ENCODE results near the gene HELLS.
"Not testable (repeated sequence)": the region's sequence is repeated elsewhere in the genome, so short reads cannot be mapped to it uniquely, and the experiment has no call there.

Gene HELLS

GRCh38 chr10:94545391-94546048 lies at the start of gene HELLS:
Gene HELLS, plus strand, starts transcription at chr10:94545788. Its CDS starts 134 bp downstream, at chr10:94545922.
- DNase-seq (ENCODE audit: low read depth in 2 of 2), result peak; percentile 71 to 76

- DNase-seq (ENCODE audit: low read depth in 2 of 2), result no peak
Measured at GRCh38 chr10:94496010-94496409, 49.6 kb upstream of the HELLS start.

- no peak for DNase-seq (ENCODE audit: low read depth in 2 of 2)
Measured at GRCh38 chr10:94496646-94497045, 48.9 kb upstream of the HELLS start.

- DNase-seq (ENCODE audit: low read depth in 2 of 2), result no peak
Measured at GRCh38 chr10:94500063-94500462, 45.5 kb upstream of the HELLS start.

- DNase-seq (ENCODE audit: low read depth in 2 of 2), result no peak
Measured at GRCh38 chr10:94521276-94522250, 24.0 kb upstream of the HELLS start.

- DNase-seq (ENCODE audit: low read depth in 2 of 2), result no peak
Measured at GRCh38 chr10:94524146-94524545, 21.4 kb upstream of the HELLS start.

- no peak for DNase-seq (ENCODE audit: low read depth in 2 of 2)
Measured at GRCh38 chr10:94524711-94525110, 20.9 kb upstream of the HELLS start.

- DNase-seq (ENCODE audit: low read depth in 2 of 2), result not testable (repeated sequence)
Measured at GRCh38 chr10:94531550-94531949, 14.0 kb upstream of the HELLS start.

- no peak for DNase-seq (ENCODE audit: low read depth in 2 of 2)
Measured at GRCh38 chr10:94533027-94533426, 12.6 kb upstream of the HELLS start.

- not testable (repeated sequence) for DNase-seq (ENCODE audit: low read depth in 2 of 2)
Measured at GRCh38 chr10:94542282-94542681, 3.3 kb upstream of the HELLS start.

- no peak for DNase-seq (ENCODE audit: low read depth in 2 of 2)
Measured at GRCh38 chr10:94546049-94546900, 687 bp downstream of the HELLS start.

- DNase-seq (ENCODE audit: low read depth in 2 of 2), result no peak
Measured at GRCh38 chr10:94546901-94547185, 1.3 kb downstream of the HELLS start.

- DNase-seq (ENCODE audit: low read depth in 2 of 2), result no peak
Measured at GRCh38 chr10:94549221-94549620, 3.6 kb downstream of the HELLS start.

- not testable (repeated sequence) for DNase-seq (ENCODE audit: low read depth in 2 of 2)
Measured at GRCh38 chr10:94567714-94568307, 22.2 kb downstream of the HELLS start.

GRCh38 chr10:94571081-94571480 lies 25.5 kb downstream of the HELLS start:
- DNase-seq (ENCODE audit: low read depth in 2 of 2), result no peak

- no peak for DNase-seq (ENCODE audit: low read depth in 2 of 2)
Measured at GRCh38 chr10:94571528-94571927, 25.9 kb downstream of the HELLS start.

GRCh38 chr10:94578790-94579189 lies 33.2 kb downstream of the HELLS start:
- no peak for DNase-seq (ENCODE audit: low read depth in 2 of 2)

GRCh38 chr10:94583124-94583523 lies 37.5 kb downstream of the HELLS start:
- DNase-seq (ENCODE audit: low read depth in 2 of 2), result no peak

GRCh38 chr10:94591461-94592205 lies 46.0 kb downstream of the HELLS start:
- DNase-seq (ENCODE audit: low read depth in 2 of 2), result no peak

GRCh38 chr10:94602729-94603515 lies 57.3 kb downstream of the HELLS start:
- no peak for DNase-seq (ENCODE audit: low read depth in 2 of 2)

All from stimulated activated CD4-positive, alpha-beta T cell treated with anti-CD3 and anti-CD28 coated beads, Interleukin-15, amount 100 ng/mL, for 48 hours (primary cell).